ENCODE results near the gene ARHGAP4.

- no peak for TF ChIP-seq POLR2A (IDR thresholded peaks at IDR 0.05; ENCODE audit: low read depth, low read length)
- TF ChIP-seq CTCF (IDR thresholded peaks at IDR 0.05; ENCODE audit: extremely low read depth in 1 of 2, insufficient read depth in 1 of 2, low read depth in 1 of 2, low read length in 2 of 2): no peak
- TF ChIP-seq EZH2 (IDR thresholded peaks at IDR 0.05; ENCODE audit: borderline replicate concordance, low read depth, low read length, severe bottlenecking): no peak
- no peak for TF ChIP-seq POLR2AphosphoS5 (IDR thresholded peaks at IDR 0.05; ENCODE audit: insufficient read depth, low read depth, low read length)
- TF ChIP-seq MYC (IDR thresholded peaks at IDR 0.05; ENCODE audit: low read depth, low read length): no peak
- no peak for TF ChIP-seq MAX (IDR thresholded peaks at IDR 0.05; ENCODE audit: insufficient read depth, insufficient read length)
Observed at GRCh38 chrX:153968255-153968654, 42.2 kb upstream of the ARHGAP4 start.

Data from endothelial cell of umbilical vein (primary cell).